Epithelial cell of esophagus (primary cell): ENCODE results near the gene HEPN1.
"Not testable (repeated sequence)": the region's sequence is repeated elsewhere in the genome, so short reads cannot be mapped to it uniquely, and the experiment has no call there.

Experiments used
- DNase-seq: peaks from one replicate; pipeline ENCODE4 v3.0.0; 2010; ENCODE audit warnings: low read depth
- H3K4me3 ChIP-seq: 2 replicates; pipeline ENCODE4 v1.5.1; 2011; ENCODE audit warnings: mild to moderate bottlenecking, low read length, control low read depth
- TF ChIP-seq, protein P1 (sequence below): IDR thresholded peaks from 2 replicates; pipeline ENCODE4 v1.5.1; 2011; ENCODE audit warnings: low read depth, mild to moderate bottlenecking, low read length, control low read depth, inconsistent platforms; ENCODE audit not compliant: insufficient read depth; ENCODE audit errors: missing control alignments

Gene HEPN1

DNA sequence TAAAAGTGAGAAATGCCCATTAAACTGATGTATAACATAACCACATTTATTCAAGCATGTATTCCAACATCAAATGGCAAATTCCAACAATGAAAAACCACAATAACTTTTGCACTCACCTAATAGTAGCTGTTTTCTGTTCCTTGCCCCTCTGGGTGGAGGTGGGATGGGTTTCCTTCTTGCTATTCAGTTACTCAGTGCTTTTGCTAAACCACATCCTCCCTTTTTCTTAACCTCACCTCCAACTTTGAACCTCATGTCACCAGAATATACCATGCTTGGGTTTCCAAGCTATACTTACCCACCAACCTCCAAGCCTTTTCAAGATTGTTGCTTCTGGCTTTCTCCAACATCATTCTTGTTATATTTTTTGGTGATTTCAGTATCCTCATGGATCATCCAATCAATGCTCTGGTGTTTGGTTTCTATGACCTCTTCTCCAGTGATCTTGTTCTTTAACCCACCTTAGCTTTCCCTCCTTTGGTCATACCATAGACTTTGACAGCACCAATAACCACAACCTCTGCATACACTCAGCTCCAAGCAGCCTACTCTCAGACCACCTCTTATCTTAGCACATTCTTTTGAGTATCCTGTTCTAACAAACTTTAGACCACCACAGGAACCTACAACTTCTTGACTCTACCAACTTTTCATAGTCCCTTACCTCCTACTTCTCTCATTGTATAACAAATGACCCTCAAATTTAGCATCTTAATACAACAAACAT, 31.7 kb downstream of the HEPN1 start:
- no peak for DNase-seq
- TF ChIP-seq, protein P1, sequence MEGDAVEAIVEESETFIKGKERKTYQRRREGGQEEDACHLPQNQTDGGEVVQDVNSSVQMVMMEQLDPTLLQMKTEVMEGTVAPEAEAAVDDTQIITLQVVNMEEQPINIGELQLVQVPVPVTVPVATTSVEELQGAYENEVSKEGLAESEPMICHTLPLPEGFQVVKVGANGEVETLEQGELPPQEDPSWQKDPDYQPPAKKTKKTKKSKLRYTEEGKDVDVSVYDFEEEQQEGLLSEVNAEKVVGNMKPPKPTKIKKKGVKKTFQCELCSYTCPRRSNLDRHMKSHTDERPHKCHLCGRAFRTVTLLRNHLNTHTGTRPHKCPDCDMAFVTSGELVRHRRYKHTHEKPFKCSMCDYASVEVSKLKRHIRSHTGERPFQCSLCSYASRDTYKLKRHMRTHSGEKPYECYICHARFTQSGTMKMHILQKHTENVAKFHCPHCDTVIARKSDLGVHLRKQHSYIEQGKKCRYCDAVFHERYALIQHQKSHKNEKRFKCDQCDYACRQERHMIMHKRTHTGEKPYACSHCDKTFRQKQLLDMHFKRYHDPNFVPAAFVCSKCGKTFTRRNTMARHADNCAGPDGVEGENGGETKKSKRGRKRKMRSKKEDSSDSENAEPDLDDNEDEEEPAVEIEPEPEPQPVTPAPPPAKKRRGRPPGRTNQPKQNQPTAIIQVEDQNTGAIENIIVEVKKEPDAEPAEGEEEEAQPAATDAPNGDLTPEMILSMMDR: no peak
- no peak overlapping the region for H3K4me3 ChIP-seq

DNA sequence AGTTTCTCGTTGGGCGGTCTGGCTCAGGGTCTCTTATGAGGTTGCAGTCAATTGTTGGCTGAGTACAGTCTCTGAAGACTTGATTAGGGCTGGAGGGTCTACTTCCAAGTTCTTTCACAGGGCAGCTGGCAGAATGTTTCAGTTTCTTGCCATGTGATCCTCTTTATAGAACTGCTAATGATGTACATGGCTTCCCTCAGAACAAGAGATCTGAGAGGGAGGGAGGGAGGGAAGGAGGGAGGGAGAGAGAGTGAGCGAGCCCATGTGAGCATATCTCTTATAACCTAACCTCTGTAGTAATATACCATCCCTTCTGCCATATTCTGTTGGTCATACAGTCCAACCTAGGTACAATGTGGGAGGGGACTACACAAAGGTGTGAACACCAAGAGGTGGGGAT, 32.3 kb downstream of the HEPN1 start:
- no peak overlapping the region for H3K4me3 ChIP-seq
- TF ChIP-seq, protein P1: no peak

DNA sequence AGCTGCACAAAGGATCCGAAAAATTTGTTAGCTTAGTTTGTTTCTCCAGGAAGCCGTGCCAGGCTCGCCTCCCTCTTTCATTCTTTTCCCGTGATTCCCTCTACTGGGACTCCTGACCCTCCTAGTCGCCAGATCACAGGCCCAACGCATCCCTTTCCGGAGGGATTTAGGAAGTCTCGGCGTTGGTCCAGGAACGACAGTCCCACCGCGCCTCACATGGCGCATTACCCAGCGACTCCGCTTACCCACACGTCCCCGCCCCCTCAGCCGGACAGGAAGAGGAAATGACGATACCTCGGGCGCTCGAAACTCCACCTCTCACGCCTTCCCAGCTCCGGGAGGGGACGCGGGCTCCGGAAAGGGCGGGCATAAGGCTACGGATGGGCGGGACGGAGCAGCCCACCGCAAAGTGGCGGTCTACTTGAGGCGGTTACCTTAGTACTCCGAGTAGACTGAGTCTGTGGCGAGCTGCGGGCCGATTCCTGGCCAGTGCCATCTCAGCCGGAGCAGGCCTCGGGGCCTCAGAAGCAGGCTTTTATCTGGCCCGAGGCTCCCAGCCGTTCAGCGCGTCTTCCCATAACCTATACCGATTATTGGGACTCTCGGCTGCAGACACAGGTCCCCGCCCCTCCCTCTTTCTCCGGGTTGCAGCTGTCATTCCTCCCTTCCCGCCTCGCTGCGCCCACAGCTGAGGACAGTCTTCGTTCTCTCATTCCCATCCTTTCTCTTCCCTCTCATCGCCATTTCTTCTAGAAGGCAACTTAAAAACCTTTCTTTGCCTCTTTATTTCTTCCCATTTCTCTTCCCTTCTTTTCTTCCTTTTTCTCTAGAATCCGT, 34.9 kb downstream of the HEPN1 start, which contains the start of gene CCDC15:
TSS of gene CCDC15 (plus strand) at position 450 of the 837 bp plus-strand sequence. CDS start 531 bp downstream, outside the sequence.
- peak; percentile 98 for DNase-seq
- TF ChIP-seq, protein P1: no peak
- peak within 1 kb of the TSS; percentile 87 for H3K4me3 ChIP-seq

More for the DNA sequence above, 32.3 kb downstream of the HEPN1 start:
- DNase-seq: no peak

- peak overlapping the region; percentile 87 for H3K4me3 ChIP-seq
- no peak for DNase-seq
- TF ChIP-seq, protein P1: no peak
These were observed 35.5 kb downstream of the HEPN1 start for GRCh38 chr11:124954590-124954955.

DNA sequence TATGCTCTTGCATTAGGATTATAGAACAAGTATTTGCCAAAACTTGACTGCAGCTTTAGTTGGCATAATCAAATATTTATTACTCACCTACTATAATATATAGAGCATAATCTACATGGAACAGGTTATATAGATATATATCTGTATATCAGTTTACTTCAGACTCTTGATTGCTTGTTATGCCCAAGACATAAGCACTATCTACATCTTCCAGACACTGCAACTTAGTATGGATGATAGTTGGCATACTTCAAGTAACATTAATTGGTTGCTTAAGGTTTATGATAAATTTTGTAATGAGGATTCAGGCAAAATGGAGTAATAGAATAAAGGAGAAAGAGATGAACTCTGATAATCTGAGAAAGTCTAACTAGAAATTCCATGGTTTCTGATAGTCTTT, 36.0 kb downstream of the HEPN1 start:
- no peak overlapping the region for H3K4me3 ChIP-seq
- no peak for DNase-seq
- TF ChIP-seq, protein P1: no peak

- no peak overlapping the region for H3K4me3 ChIP-seq
- TF ChIP-seq, protein P1: peak; percentile 76
- peak; percentile 83 for DNase-seq
These were observed 43.0 kb downstream of the HEPN1 start for GRCh38 chr11:124961972-124962609.

GRCh38 chr11:124968197-124968596, 49.1 kb downstream of the HEPN1 start:
- not testable (repeated sequence) for DNase-seq, H3K4me3 ChIP-seq
